ENCODE measurements around the gene UBE2E1. TPM values are rescaled to one million over a fixed set of nuclear protein-coding genes. Genes with fewer than 3 reads are reported as not detected.
A peak's percentile ranks its signal among the peaks of the same experiment; 100 is the strongest.

Gene UBE2E1
- total RNA-seq, 1 experiment from 2014 or later = 102 TPM

DNA sequence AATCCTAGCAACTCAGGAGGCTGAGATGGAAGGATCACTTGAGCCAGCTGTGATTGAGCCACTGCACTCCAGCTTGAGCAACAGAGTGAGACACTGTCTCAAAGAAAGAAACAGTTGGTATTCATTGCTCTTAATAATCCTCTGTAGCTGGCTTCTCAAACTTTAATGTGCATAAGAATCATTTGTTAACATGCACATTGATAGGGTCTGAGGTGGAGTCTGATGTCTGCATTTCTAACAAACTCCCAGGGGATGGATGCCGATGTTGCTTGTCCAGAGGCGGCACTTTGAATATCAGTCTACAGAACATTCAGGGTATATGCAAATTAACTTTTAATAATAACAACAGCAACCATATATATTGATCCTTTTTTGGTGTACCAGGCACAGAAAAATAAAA, 71.2 kb downstream of the UBE2E1 start:
- Histone ChIP-seq H2AFZ (no peak overlapping the region), H3K79me2 (ENCODE audit: low read depth) (peaks cover 86% of the 10 kb centered on the region), H3K27me3 (ENCODE audit: insufficient read depth, low read depth) (no peaks in the 10 kb centered on the region), H3K4me1 (replicated peaks; ENCODE audit: insufficient read depth) (peaks cover 51% of the 10 kb centered on the region), H3K36me3 (ENCODE audit: low read depth) (peaks cover 12% of the 10 kb centered on the region), H3K9me3 (ENCODE audit: insufficient read depth, low read depth) (no peaks in the 10 kb centered on the region), H4K20me1 (ENCODE audit: insufficient read depth) (peaks cover 49% of the 10 kb centered on the region), H3K9me2 (ENCODE audit: insufficient read depth) (no peaks in the 10 kb centered on the region), H3K4me3 (no peak overlapping the region), H3K27ac (peak overlapping the region; percentile 38), H3K4me2 (peak overlapping the region; percentile 46), H3F3A (ENCODE audit: insufficient read depth, low read depth) (peaks cover 31% of the 10 kb centered on the region; the same call in 1 of the 2 replicates)
- DNase-seq = no peak
- ChIA-PET POLR2A (ENCODE audit: unreplicated experiment) (interaction anchor here (0.6 to 0.7 kb wide), 2 partner anchors 12 to 1197 kb away, joined by 3 to 4 read pairs; no protein-coding TSS in a partner anchor), CTCF (no interaction called here)
- intact Hi-C loops (cut with micrococcal nuclease; ENCODE audit: unreplicated experiment) = no loop called here
- no peak for TF ChIP-seq EZH2 (IDR thresholded peaks at IDR 0.05; ENCODE audit: low read depth)
- TF ChIP-seq, protein P1, sequence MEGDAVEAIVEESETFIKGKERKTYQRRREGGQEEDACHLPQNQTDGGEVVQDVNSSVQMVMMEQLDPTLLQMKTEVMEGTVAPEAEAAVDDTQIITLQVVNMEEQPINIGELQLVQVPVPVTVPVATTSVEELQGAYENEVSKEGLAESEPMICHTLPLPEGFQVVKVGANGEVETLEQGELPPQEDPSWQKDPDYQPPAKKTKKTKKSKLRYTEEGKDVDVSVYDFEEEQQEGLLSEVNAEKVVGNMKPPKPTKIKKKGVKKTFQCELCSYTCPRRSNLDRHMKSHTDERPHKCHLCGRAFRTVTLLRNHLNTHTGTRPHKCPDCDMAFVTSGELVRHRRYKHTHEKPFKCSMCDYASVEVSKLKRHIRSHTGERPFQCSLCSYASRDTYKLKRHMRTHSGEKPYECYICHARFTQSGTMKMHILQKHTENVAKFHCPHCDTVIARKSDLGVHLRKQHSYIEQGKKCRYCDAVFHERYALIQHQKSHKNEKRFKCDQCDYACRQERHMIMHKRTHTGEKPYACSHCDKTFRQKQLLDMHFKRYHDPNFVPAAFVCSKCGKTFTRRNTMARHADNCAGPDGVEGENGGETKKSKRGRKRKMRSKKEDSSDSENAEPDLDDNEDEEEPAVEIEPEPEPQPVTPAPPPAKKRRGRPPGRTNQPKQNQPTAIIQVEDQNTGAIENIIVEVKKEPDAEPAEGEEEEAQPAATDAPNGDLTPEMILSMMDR (conservative IDR thresholded peaks at IDR 0.05) = no peak
- BruUV-seq (replicated peaks) = no TSS peak

DNA sequence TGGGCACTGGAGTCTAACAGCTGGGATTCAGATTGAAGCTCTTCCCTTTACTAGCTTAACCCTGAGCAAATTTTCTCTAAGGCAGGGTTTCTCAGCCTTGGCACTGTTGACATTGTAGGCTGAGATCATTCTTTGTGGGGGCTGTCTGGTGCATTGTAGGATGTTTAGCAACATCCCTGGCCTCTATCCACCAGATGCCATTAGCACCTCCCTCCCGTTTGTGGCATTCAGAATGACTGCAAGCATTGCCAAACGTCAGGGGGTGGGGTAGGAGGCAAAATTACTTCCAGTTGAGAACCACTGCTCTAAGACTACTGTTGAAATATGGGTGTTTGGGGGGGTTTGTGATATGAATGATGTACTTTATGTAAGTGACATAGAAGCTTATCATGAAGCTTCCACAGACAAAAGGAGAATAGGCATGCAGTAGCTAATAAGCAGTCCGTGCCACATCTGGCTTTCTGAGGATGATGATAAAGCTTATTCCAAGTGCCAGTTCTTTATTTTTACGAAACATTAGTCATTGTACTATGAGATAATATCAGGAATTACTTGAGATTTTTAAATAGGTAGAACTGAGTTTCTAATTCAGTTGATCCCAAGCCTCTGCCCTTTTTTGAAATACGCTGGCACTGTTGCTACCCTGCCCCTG, 71.7 kb downstream of the UBE2E1 start:
- DNase-seq = peak; percentile 39 to 78
- Histone ChIP-seq H3K4me1 (replicated peaks; ENCODE audit: insufficient read depth) (peaks cover 51% of the 10 kb centered on the region), H3K27me3 (ENCODE audit: insufficient read depth, low read depth) (no peaks in the 10 kb centered on the region), H3K4me3 (no peak overlapping the region), H3K4me2 (peak overlapping the region; percentile 46), H3K36me3 (ENCODE audit: low read depth) (peaks cover 12% of the 10 kb centered on the region), H3K9me3 (ENCODE audit: insufficient read depth, low read depth) (no peaks in the 10 kb centered on the region), H4K20me1 (ENCODE audit: insufficient read depth) (peaks cover 49% of the 10 kb centered on the region), H2AFZ (no peak overlapping the region), H3K27ac (peak overlapping the region; percentile 38), H3K79me2 (ENCODE audit: low read depth) (peaks cover 92% of the 10 kb centered on the region), H3F3A (ENCODE audit: insufficient read depth, low read depth) (peaks cover 31% of the 10 kb centered on the region; the same call in 1 of the 2 replicates), H3K9me2 (ENCODE audit: insufficient read depth) (no peaks in the 10 kb centered on the region)
- no TSS peak for BruUV-seq (replicated peaks)
- CTCF ChIA-PET = no interaction called here
- intact Hi-C loops (cut with micrococcal nuclease; ENCODE audit: unreplicated experiment) = no loop called here
- POLR2A ChIA-PET (ENCODE audit: unreplicated experiment) = interaction anchor here (0.5 to 0.7 kb wide), 2 partner anchors 11 to 41 kb away, joined by 3 to 4 read pairs; no protein-coding TSS in a partner anchor
- TF ChIP-seq, protein P1 (conservative IDR thresholded peaks at IDR 0.05) = no peak
- TF ChIP-seq EZH2 (IDR thresholded peaks at IDR 0.05; ENCODE audit: low read depth) = no peak

DNA sequence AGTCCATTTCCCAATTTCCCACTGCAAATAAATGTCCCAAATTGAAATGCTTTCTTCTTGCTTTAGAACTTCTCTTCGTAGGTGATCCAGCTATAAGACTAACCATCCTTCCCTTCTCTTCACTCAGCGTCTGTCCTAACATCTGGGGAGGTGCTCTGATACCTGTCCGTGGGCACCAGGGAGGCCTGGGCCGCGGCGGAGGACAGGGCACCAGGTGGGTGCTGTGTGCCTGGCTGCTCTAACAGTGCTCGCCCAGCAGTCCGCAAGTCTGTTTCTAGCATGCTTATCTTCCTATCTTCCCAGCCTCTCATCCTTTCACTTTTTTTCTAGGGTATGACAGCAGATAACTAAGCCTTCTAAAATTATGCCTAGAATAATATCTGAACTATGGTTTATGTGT, 73.7 kb downstream of the UBE2E1 start:
- Histone ChIP-seq H3K9me2 (ENCODE audit: insufficient read depth) (no peaks in the 10 kb centered on the region), H3K4me1 (replicated peaks; ENCODE audit: insufficient read depth) (peaks cover 41% of the 10 kb centered on the region), H3F3A (ENCODE audit: insufficient read depth, low read depth) (peaks cover 28% of the 10 kb centered on the region), H3K36me3 (ENCODE audit: low read depth) (peaks cover 12% of the 10 kb centered on the region), H2AFZ (no peak overlapping the region), H3K4me3 (no peak overlapping the region), H3K4me2 (no peak overlapping the region), H3K27ac (no peak overlapping the region), H4K20me1 (ENCODE audit: insufficient read depth) (peaks cover 44% of the 10 kb centered on the region), H3K9me3 (ENCODE audit: insufficient read depth, low read depth) (no peaks in the 10 kb centered on the region), H3K79me2 (ENCODE audit: low read depth) (peaks cover 96% of the 10 kb centered on the region), H3K27me3 (ENCODE audit: insufficient read depth, low read depth) (no peaks in the 10 kb centered on the region)
- TF ChIP-seq EZH2 (IDR thresholded peaks at IDR 0.05; ENCODE audit: low read depth) = no peak
- TF ChIP-seq, protein P1 (conservative IDR thresholded peaks at IDR 0.05) = no peak
- ChIA-PET CTCF (no interaction called here), POLR2A (ENCODE audit: unreplicated experiment) (no interaction called here)
- intact Hi-C loops (cut with micrococcal nuclease; ENCODE audit: unreplicated experiment) = no loop called here
- no peak for DNase-seq
- no TSS peak for BruUV-seq (replicated peaks)

All from PC-9 (cell line).